Stimulated activated naive CD8-positive, alpha-beta T cell treated with anti-CD3 and anti-CD28 coated beads, Interleukin-15, Interleukin-2, amounts not matched to agents 100 ng/mL and 50 ng/mL, for 24 hours (primary cell): ENCODE measurements around the gene GCNA.
A peak's percentile ranks its signal among the peaks of the same experiment; 100 is the strongest.
"Not testable (repeated sequence)": the region's sequence is repeated elsewhere in the genome, so short reads cannot be mapped to it uniquely, and the experiment has no call there.

Experiments
- H3K27ac Mint-ChIP-seq: one replicate; pipeline ENCODE4 v1.8.0; 2021; ENCODE audit warnings: mild to moderate bottlenecking, mixed read lengths
- H3K27me3 Mint-ChIP-seq: one replicate; pipeline ENCODE4 v1.8.0; 2021; ENCODE audit warnings: mixed read lengths
- H3K36me3 Mint-ChIP-seq: one replicate; pipeline ENCODE4 v1.8.0; 2021; ENCODE audit warnings: low read depth, mixed read lengths
- H3K4me1 Mint-ChIP-seq: one replicate; pipeline ENCODE4 v1.8.0; 2021; ENCODE audit warnings: low read depth, mixed read lengths
- H3K4me3 Mint-ChIP-seq: one replicate; pipeline ENCODE4 v1.8.0; 2021; ENCODE audit warnings: mild to moderate bottlenecking, mixed read lengths
- H3K9me3 Mint-ChIP-seq: one replicate; pipeline ENCODE4 v1.8.0; 2021; ENCODE audit warnings: mixed read lengths

The GCNA gene

DNA sequence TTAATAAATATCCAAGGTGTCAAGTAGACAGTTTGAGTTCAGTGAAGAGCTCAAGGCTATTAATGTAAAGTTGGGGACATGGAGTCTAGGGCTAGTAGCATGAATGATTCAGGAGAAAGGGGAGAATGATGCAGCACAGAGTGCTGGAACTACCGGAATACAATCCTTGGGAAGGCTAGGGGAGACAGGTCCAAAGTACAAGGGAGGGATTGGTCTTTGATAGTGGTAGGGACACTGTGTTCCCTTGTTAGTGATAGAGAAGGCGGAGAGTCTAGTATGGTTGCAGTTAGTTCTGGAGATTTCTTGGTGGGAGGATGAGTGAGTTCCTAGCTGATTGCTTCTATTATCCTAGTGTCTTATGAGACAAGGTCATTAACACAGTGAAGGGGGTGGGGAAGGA, 8.7 kb downstream of the GCNA start:
- peak overlapping the region; percentile 67 for H3K27ac Mint-ChIP-seq
- H3K27me3 Mint-ChIP-seq, result no peaks in the 10 kb centered on the region
- peaks cover 7% of the 10 kb centered on the region for H3K36me3 Mint-ChIP-seq
- no peak overlapping the region for H3K4me3 Mint-ChIP-seq
- no peaks in the 10 kb centered on the region for H3K9me3 Mint-ChIP-seq
- peaks cover 5% of the 10 kb centered on the region for H3K4me1 Mint-ChIP-seq

DNA sequence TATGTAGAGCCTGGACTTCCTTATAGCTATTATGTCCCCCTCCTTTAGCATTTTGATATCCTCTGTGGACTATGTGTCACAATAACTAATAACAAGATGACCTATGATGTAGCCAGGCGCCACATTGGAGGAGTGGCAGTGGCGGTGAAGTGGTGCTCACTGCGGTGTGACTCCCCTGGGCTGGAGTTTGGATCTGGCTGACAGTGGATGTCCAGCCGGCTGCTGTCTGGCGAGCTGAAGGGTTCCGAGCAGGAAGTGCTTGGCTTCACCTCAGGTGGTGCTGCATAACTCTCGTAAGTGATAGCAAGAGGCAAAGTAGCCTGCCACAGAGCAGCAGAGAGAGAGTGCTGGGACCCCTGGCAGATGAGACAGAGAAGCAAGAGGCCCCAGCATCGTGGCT, 15.0 kb downstream of the GCNA start:
- H3K4me1 Mint-ChIP-seq, result peaks cover 14% of the 10 kb centered on the region
- not testable (repeated sequence) for H3K27me3 Mint-ChIP-seq, H3K27ac Mint-ChIP-seq, H3K9me3 Mint-ChIP-seq, H3K4me3 Mint-ChIP-seq
- H3K36me3 Mint-ChIP-seq, result peaks cover 19% of the 10 kb centered on the region

GRCh38 chrX:71599965-71600364, 21.7 kb downstream of the GCNA start:
- Mint-ChIP-seq H3K27ac (peak overlapping the region; percentile 72), H3K27me3 (no peaks in the 10 kb centered on the region), H3K4me1 (peaks cover 43% of the 10 kb centered on the region), H3K4me3 (no peak overlapping the region), H3K36me3 (peaks cover 74% of the 10 kb centered on the region), H3K9me3 (no peaks in the 10 kb centered on the region)

- Mint-ChIP-seq H3K4me3 (peak overlapping the region; percentile 63), H3K4me1 (peaks cover 64% of the 10 kb centered on the region), H3K27ac (peak overlapping the region; percentile 96)
Measured at GRCh38 chrX:71603618-71604017, 25.4 kb downstream of the GCNA start.

GRCh38 chrX:71604141-71604540, 25.9 kb downstream of the GCNA start:
- H3K9me3 Mint-ChIP-seq, result no peaks in the 10 kb centered on the region
- H3K36me3 Mint-ChIP-seq, result peaks cover 88% of the 10 kb centered on the region
- no peaks in the 10 kb centered on the region for H3K27me3 Mint-ChIP-seq
- no peak overlapping the region for H3K4me3 Mint-ChIP-seq
- H3K4me1 Mint-ChIP-seq, result peaks cover 70% of the 10 kb centered on the region
- peak overlapping the region; percentile 96 for H3K27ac Mint-ChIP-seq

More at GRCh38 chrX:71603618-71604017, 25.4 kb downstream of the GCNA start:
- Mint-ChIP-seq H3K27me3 (no peaks in the 10 kb centered on the region), H3K36me3 (peaks cover 83% of the 10 kb centered on the region), H3K9me3 (no peaks in the 10 kb centered on the region)

- peaks cover 69% of the 10 kb centered on the region for H3K4me1 Mint-ChIP-seq
- H3K27me3 Mint-ChIP-seq, result no peaks in the 10 kb centered on the region
- peak overlapping the region; percentile 96 for H3K27ac Mint-ChIP-seq
- H3K36me3 Mint-ChIP-seq, result peaks cover 84% of the 10 kb centered on the region
- no peak overlapping the region for H3K4me3 Mint-ChIP-seq
- no peaks in the 10 kb centered on the region for H3K9me3 Mint-ChIP-seq
Measured at GRCh38 chrX:71604796-71605568, 26.7 kb downstream of the GCNA start.

GRCh38 chrX:71606536-71607216, 28.4 kb downstream of the GCNA start:
- Mint-ChIP-seq H3K27ac (peak overlapping the region; percentile 76), H3K4me1 (peaks cover 67% of the 10 kb centered on the region), H3K27me3 (no peaks in the 10 kb centered on the region), H3K4me3 (no peak overlapping the region), H3K36me3 (peaks cover 81% of the 10 kb centered on the region), H3K9me3 (no peaks in the 10 kb centered on the region)

DNA sequence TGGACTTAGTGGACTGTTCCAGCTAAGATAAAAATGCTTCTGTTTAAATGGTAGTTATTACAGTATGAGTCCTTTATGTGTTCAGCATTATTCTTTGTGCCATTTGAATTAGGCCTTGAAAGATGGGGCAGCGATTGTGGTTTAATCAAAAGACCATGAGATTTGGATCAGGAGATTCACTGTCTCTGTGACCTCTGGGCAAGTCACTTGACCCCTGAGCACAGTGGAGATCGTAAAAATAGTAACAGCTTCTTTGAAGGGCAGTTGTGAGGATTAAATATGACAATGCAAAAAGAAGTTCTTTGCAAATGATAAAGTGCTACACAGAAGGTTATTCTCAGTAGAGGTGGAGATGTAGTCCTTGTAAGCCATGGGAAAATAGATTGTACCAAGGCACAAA, 29.3 kb downstream of the GCNA start:
- H3K4me1 Mint-ChIP-seq, result peaks cover 66% of the 10 kb centered on the region
- peaks cover 77% of the 10 kb centered on the region for H3K36me3 Mint-ChIP-seq
- H3K4me3 Mint-ChIP-seq, result no peak overlapping the region

DNA sequence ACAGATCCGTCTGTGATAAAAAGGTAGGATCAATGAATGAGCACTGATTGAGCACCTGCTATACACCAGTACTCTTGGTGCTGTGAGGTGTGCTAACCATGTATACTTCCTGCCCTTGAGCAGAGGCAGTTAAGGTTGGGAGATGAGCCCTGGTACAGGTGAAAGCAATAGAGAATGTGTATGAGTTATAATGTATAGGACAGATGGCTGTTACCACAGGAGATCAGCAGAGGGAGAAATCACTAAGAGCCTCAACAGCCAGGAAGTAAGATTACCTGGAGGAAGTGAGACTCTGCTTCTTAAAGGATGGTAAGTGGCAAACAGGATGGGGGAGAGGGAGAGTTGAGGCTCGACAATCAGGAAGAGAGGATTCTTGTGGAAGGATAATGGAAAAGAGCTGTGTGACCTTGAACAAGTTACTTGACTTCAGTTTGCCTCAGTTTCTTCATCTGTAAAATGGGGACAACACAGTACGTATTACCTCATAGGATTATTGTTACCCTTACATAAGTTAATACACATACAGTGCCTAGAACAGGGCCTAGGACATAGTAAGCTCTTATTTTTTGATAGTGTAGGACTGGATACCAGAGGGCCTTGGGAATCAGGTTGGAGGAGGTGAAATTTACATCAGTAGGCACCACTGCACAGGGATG, 31.0 kb downstream of the GCNA start:
- Mint-ChIP-seq H3K36me3 (peaks cover 72% of the 10 kb centered on the region), H3K4me3 (no peak overlapping the region)

More for the DNA sequence above, 29.3 kb downstream of the GCNA start:
- Mint-ChIP-seq H3K27me3 (no peaks in the 10 kb centered on the region), H3K27ac (peak overlapping the region; percentile 65), H3K9me3 (no peaks in the 10 kb centered on the region)

DNA sequence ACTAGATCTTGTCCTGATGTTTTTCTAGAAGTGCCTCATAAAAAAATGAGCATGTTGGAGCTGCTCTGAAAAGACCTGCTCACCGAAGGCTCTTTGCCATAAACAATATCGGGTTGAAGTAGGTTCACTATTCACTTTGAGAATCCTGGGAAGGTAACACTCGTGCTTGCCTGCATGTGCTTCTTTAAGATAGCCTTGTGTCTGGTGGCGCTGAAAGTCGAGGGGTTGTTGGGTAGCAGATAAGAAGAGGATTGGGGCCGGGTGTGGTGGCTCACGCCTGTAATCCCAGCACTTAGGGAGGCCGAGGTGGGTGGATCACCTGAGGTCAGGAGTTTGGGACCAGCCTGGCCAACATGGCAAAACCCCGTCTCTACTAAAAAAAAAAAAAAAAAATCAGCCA, 33.5 kb downstream of the GCNA start:
- H3K4me1 Mint-ChIP-seq, result peaks cover 49% of the 10 kb centered on the region
- H3K36me3 Mint-ChIP-seq, result peaks cover 70% of the 10 kb centered on the region
- H3K4me3 Mint-ChIP-seq, H3K9me3 Mint-ChIP-seq, H3K27ac Mint-ChIP-seq, H3K27me3 Mint-ChIP-seq: not testable (repeated sequence)

More for the DNA sequence above, 31.0 kb downstream of the GCNA start:
- H3K27ac Mint-ChIP-seq, result no peak overlapping the region
- no peaks in the 10 kb centered on the region for H3K27me3 Mint-ChIP-seq
- H3K4me1 Mint-ChIP-seq, result peaks cover 53% of the 10 kb centered on the region
- no peaks in the 10 kb centered on the region for H3K9me3 Mint-ChIP-seq

GRCh38 chrX:71612256-71612655, 34.0 kb downstream of the GCNA start:
- Mint-ChIP-seq H3K4me1 (peaks cover 49% of the 10 kb centered on the region), H3K27me3 (no peaks in the 10 kb centered on the region), H3K27ac (no peak overlapping the region), H3K9me3 (no peaks in the 10 kb centered on the region), H3K4me3 (no peak overlapping the region), H3K36me3 (peaks cover 74% of the 10 kb centered on the region)

DNA sequence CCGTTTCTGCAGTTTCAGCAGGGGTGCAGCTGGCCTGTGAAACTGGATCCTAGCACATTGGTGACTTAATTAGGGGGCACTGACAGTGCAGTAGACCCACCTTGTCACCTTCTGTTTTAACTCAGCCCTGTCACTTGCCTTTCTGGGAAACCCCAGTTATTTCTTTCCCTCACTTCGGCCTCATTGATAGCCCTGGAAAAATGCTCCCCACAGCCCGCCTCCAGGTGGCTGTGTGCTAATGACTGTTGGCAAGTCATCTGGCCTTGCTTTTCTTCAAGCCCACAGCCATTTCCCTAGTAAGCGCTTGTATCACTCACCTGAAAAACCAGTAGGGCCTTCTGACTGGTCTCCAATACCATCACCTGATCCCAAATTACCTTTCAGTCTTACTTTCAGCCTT, 36.8 kb downstream of the GCNA start:
- H3K4me3 Mint-ChIP-seq, result peak overlapping the region; percentile 89
- peaks cover 56% of the 10 kb centered on the region for H3K4me1 Mint-ChIP-seq
- H3K27me3 Mint-ChIP-seq, result no peaks in the 10 kb centered on the region
- no peaks in the 10 kb centered on the region for H3K9me3 Mint-ChIP-seq
- peak overlapping the region; percentile 98 for H3K27ac Mint-ChIP-seq
- H3K36me3 Mint-ChIP-seq, result peaks cover 52% of the 10 kb centered on the region

GRCh38 chrX:71615954-71616353, 37.7 kb downstream of the GCNA start:
- H3K4me3 Mint-ChIP-seq, result peak overlapping the region; percentile 89
- peaks cover 48% of the 10 kb centered on the region for H3K36me3 Mint-ChIP-seq
- peaks cover 65% of the 10 kb centered on the region for H3K4me1 Mint-ChIP-seq

DNA sequence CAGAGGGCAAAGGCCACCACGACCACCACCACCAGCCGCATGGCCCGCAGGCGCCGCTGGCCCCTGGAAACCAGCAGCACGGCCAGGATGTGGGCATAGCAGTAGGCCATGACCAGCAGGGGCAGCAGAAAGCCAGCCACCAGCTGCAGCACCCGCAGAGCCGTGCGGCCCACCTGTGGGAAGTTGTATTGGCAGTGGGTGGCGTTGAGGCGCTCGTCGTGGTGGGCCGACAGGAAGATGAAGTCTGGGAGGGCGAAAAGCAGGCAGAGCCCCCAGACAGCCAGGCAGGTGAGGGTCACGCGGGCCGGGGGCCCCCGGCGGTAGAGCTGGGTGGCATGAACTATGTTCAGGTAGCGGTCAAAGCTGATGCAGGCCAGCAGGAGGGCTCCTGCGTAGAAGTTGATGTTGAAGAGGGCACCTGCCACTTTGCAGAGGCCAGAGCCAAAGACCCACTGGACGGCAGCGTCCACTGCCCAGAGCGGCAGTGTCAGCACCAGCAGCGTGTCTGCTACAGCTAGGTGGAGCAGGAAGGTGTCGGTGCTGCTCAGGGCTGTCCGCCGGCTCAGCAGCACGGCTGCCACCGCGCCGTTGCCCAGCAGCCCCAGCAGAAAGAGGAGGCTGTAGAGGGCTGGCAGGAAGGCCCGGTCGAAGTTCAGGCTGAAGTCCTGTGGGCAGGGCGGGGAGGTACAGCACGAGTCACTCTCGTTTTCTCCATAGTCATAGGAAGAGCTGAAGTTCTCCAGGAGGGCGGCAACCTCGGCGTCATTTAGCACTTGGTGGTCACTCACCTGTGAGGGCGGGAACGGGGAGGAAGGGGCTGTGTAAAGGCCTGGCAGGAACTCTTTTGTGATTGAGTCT, 38.7 kb downstream of the GCNA start:
- H3K27ac Mint-ChIP-seq, result peak overlapping the region; percentile 98
- H3K9me3 Mint-ChIP-seq, result no peaks in the 10 kb centered on the region
- peaks cover 75% of the 10 kb centered on the region for H3K4me1 Mint-ChIP-seq
- no peaks in the 10 kb centered on the region for H3K27me3 Mint-ChIP-seq
- peaks cover 39% of the 10 kb centered on the region for H3K36me3 Mint-ChIP-seq
- peak overlapping the region; percentile 89 for H3K4me3 Mint-ChIP-seq

More at GRCh38 chrX:71615954-71616353, 37.7 kb downstream of the GCNA start:
- Mint-ChIP-seq H3K27ac (peak overlapping the region; percentile 98), H3K9me3 (no peaks in the 10 kb centered on the region), H3K27me3 (no peaks in the 10 kb centered on the region)
